LNCAP (cell line): ENCODE results near the gene RPS15.

Source experiments
- TF ChIP-seq, protein P1 (sequence below): fragments of 450-650 bp; IDR thresholded peaks from 2 replicates; pipeline ENCODE4 v1.5.1; 2017; ENCODE audit warnings: mild to moderate bottlenecking

RPS15 gene

DNA sequence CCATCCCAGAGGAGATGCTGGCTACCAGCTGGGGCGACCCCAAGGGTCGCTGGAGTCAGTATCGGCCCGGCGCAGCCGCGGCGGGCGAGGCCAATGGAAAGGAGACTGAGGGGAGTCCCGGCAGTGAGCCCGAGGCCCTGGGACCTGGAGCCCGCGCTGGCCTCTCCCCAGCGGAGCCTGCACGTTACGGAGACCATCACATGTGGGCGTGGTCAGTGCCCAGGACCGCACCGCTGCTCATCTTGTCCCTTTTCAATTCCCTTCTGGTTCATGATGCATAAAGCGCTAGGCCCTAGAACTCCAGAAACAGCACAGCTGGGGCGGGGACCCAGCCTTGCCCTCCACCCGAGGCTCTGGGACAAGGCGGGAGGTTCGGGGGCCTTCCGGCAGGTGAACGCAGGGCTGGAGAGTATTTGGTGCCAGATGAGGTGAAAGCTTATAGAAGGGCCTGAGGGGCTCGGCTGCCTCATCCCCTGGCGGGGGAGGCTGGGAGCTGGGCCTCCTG lies 32.9 kb downstream of the RPS15 start:
- TF ChIP-seq, protein P1, sequence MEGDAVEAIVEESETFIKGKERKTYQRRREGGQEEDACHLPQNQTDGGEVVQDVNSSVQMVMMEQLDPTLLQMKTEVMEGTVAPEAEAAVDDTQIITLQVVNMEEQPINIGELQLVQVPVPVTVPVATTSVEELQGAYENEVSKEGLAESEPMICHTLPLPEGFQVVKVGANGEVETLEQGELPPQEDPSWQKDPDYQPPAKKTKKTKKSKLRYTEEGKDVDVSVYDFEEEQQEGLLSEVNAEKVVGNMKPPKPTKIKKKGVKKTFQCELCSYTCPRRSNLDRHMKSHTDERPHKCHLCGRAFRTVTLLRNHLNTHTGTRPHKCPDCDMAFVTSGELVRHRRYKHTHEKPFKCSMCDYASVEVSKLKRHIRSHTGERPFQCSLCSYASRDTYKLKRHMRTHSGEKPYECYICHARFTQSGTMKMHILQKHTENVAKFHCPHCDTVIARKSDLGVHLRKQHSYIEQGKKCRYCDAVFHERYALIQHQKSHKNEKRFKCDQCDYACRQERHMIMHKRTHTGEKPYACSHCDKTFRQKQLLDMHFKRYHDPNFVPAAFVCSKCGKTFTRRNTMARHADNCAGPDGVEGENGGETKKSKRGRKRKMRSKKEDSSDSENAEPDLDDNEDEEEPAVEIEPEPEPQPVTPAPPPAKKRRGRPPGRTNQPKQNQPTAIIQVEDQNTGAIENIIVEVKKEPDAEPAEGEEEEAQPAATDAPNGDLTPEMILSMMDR, result no peak

DNA sequence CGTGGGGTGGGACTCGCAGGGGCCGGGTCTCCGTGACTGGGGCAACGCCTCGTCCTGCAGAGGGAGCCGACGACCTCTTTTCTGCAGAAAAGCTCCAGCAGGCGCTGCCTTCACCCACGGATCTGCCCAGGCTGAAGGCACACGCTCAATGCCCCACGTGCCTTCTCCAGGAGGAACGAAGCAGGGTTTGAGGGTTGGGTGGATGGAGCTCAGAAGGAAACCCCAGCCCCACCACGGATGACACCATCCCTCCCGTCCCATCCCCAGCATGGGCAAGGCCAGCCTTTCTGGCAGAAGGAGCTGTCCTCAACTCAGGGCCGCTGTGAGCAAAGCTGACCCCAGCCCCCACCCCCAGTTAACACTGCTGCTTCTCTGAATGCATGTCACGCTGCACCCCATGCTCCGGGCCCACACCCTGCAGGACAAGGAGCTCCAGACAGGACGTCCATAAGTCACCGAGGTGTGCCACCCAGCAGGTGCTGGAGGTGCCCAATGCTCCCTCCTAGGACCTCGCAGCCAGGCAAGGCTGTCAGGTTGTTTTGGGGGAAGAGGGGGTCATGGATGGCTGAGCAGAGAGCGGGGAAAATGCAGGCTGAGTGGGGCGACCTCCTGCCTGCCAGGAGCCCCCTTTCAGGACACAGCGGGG lies 33.4 kb downstream of the RPS15 start:
- TF ChIP-seq, protein P1, result no peak; the same call in 1 of the 2 replicates

DNA sequence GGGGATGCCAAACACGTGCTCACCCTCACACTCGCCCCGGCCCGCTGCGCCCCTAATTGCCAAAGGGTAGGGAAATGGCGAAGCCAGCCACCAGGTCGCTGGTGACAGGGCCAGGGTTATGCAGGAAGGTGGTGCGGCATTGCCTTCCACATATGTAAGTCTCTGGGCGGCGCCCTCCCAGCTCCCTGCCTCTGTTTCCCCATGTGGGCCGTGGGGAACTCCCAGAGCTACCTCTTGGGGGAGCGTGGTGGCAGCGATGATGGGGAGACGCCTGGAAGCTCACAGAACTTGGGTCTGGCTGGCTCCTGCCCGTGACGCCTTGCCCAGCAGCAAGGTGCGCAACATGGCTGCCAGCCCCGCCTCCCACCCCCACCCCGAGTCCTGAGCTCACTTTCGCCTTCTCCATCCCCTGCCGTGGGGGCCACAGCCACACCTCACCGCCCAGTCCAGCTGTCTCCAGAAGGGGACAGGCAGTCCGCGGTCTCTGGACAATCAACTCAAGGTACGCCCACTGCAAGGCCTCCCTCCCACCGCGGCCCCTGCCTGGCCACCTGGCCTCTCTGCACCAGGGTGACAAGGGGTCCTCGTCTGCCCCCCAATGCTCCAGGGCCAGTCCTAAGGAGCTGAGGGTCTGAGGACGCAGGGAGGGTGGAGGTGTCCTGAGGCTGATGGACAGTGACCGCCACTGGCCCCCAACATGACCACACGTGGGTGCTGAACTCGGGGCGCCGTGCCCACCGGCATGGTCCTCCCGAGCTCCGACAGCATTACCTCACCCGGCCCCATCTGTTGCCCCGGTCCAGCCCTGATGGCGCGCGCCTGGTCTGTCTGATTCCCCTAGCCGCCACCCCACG lies 34.3 kb downstream of the RPS15 start:
- TF ChIP-seq, protein P1, result no peak

DNA sequence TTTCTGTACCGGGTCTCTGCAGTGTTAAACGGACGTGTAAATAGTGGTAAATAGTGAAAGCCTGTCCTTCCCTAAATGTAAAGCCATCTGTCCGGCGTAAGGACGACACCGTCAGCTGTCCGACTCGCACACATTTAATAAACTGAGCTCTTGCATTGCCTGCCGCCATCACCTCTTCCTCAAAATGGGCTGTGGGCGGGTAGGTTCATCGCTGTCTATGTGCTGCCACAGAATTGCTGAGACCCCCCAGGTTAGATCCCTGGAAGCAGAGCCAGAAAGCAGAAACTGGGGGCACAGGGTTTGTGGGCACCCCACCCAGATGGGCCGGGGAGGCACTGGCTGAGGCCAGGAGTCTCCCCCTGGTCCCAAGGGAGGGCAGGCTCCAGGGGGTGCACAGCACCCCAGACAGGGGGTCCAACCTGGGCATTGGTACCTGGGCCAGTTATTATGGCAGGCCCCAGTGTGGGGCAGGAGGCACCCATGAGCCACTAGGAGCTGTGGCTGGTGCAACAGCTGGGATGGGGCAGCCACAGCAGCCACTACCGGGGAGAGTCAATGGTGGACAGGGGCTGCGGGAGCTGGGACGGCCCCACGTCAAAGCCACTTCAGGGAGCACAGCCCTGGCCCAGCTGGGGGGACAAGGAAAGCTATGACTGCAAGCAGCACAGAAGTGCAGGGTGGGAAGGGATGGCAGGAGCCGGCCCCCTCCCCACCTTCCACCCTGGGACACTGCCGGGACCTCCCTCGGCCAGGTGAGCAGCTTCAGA lies 35.1 kb downstream of the RPS15 start:
- TF ChIP-seq, protein P1, result no peak

DNA sequence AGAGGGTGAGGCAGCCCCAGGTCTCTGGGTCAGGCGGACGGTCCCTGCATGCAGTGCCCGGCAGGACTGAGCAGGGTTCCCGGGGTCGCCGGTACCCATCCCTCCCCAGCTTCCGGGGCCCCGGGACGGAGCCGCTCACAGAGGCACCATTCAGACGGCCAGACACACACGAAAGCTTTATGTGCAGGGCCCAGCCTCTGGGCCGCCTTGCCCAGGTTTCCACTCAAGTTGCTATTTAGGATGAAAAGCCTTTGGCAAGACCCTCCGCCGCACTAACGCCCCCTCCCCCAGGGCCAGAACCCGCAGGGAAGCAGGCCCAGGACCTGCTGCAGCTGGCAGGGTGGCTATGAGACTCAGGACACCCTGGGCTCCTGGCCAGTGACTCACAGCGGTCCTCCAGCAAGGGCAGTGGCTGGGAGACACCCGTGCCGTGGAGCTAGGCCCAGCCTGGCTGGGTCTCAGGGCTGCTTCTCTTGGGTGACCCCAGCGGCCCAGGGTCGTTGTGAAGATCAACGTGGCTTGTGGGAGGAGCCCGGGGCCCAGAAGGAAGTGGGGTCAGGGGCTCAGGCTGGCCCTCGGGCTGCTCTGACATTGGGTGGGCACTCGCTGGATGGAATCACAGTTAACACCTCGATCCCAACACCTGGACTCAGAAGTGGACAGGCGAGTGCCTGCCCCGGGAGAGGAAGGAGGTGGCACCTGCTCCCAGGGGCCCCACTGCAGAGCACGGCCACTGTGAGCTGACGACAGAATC lies 36.0 kb downstream of the RPS15 start:
- TF ChIP-seq, protein P1, result no peak

DNA sequence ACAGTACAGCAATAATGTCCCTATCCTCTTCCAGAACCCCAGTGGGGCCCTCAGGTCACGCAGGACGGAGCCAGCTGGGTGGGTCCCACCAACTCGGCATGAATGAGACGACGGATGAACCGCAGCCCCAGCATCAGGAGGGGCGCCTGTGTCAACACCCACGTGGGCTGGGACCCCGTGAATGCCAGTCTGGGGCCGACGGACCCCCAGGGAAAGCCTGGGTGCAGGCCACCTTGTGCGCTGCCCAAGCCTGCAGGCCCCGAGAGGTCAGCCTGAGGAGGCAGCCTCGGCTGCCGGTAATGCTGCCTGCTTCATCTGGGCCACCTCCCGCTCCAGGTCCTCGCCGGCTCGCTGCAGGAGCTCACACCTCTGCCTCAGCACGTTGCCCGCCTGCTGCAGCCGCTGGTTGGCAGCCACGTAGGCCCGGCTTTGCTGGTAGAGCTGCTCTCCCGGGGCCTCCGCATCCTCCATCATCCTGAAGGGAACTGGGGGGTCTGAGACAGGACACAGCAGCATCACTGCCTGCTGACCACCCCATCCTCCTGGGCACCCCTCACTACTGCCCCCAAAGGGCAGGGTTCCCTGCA lies 36.7 kb downstream of the RPS15 start:
- TF ChIP-seq, protein P1, result no peak
